GM12873 (cell line): ENCODE results near the gene TRIP10.

Source experiments
- TF ChIP-seq, protein P1 (sequence below): IDR thresholded peaks from 2 replicates; pipeline ENCODE4 v1.5.1; 2012; ENCODE audit warnings: low read depth, mild to moderate bottlenecking, moderate library complexity, low read length, control low read depth; ENCODE audit not compliant: insufficient read depth; ENCODE audit errors: missing control alignments

Gene TRIP10

DNA sequence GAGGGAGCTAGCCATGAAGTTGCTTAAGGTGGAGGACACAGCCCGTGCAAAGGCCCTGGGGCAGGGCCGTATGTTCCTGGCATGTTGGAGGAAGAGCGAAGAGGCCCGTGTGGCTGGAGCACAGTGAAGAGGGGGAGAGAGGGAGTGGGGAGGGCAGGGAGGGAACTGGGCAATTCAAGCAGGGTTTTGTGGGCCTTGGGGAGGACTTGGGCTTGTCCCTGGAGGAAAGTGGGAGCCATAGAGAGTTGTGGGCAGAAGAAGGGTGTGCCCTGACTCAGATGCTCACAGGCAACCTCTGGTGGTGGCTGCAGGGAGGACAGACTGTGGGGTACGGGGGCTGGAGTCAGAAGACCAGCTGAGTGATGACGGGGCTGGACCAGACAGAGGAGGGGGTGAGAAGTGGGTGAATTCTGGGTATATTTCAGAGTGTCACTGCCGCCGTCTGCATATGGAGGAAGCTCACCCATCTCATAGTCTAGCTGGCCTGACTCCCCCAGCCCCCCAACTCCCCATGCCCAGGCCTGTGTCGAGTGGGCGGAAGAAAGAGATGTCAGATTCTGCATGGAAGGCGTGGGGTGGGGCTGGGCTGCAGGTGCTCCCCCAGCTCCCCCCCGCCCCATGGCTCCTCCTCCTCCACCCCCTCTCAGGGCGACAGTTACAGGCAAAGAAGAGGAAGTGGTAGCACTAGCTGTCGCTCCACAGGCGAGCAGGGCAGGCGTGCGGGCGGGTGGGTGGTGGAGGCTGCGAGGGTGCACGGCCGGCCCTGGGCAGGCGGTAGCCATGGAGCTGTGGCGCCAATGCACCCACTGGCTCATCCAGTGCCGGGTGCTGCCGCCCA is 32.8 kb downstream of the TRIP10 start, which contains the start of gene VAV1:
Gene VAV1, plus strand, starts transcription at position 681 of the 838 bp plus-strand sequence. Its CDS starts 100 bp downstream, at position 781.
- TF ChIP-seq, protein P1, sequence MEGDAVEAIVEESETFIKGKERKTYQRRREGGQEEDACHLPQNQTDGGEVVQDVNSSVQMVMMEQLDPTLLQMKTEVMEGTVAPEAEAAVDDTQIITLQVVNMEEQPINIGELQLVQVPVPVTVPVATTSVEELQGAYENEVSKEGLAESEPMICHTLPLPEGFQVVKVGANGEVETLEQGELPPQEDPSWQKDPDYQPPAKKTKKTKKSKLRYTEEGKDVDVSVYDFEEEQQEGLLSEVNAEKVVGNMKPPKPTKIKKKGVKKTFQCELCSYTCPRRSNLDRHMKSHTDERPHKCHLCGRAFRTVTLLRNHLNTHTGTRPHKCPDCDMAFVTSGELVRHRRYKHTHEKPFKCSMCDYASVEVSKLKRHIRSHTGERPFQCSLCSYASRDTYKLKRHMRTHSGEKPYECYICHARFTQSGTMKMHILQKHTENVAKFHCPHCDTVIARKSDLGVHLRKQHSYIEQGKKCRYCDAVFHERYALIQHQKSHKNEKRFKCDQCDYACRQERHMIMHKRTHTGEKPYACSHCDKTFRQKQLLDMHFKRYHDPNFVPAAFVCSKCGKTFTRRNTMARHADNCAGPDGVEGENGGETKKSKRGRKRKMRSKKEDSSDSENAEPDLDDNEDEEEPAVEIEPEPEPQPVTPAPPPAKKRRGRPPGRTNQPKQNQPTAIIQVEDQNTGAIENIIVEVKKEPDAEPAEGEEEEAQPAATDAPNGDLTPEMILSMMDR = peak; percentile 80

DNA sequence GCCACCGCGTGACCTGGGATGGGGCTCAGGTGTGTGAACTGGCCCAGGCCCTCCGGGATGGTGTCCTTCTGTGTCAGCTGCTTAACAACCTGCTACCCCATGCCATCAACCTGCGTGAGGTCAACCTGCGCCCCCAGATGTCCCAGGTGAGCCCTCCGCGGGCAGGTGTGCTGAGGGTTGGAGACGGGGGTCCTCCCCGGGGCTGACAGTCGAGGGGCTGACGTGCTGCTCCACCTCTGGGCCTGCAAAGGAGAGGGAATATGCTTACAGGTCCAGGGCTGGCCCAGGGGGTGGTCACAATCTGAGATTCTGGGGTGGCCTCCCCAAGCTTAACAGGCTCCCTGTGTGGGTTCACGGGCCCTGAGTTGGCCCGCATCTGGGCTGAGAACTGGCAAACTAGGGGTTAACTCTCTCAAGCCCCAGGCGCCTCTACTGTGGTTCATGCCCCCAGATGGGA is 33.4 kb downstream of the TRIP10 start:
- TF ChIP-seq, protein P1 = no peak

DNA sequence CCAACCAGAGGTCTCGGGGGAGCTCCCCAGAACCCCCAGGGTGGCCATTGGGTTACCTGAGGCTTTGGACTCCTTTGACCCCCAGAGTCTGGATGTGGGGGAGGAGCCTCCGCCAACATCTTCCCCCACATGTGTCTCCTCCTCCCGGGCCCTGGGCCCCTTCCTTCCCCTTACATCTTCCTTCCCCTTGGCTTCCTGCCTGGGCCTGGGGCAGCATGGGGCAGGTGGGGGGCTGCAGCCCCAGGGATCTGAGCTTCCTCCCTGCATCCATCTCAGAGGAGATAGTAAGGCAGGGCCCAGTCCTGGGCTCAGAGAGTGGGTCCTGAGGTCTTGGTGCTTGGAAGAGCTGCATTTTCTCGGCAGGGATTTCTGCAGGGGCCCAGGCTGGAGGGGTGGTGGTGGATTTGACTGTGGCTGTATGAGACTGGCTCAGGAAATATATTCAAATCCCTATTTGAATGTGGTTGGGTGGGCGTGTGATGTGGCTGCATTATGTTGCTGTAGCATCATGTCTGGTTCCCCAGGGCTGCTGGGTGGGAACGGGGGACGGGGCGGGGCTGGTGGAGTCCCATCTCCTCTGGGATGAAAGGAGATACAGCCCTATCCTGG is 33.9 kb downstream of the TRIP10 start:
- TF ChIP-seq, protein P1 = no peak

DNA sequence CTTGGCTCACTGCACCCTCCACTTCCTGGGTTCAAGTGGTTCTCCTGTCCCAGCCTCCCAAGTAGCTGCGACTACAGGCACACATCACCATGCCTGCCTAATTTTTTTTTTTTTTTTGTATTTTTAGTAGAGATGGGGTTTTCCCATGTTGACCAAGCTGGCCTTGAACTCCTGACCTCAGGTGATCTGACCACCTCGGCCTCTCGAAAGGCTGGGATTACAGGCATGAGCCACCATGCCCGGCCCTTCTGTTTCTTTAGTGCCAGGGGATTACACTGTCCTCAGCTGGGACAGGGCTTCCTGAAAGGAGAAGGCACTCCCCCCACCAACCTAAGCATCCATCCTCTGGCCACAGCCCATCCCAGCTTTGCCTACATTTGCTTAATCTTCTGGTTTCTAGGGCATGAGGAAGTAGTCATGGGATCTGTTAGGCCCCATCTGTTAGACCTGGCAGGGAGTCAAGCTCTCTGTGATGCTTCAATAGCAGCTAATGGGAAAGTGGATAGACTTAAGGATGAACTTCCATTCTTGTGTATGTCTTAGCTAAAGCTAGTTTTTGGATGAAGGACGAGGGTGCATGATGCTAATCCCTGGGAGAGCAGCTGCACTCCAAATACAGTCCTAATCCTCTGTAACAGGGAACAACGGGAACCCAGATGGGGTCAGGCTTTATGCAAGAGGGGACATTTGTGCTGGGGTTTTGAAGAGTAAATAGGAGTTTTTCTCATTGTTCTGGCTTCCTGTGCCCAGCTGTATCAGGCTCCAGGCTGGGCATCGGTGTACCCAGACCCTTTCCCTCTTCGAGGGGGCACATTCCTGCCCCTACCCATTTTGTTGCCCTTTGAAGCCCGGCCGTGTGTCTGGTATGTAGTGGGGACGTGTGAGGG is 35.6 kb downstream of the TRIP10 start:
- TF ChIP-seq, protein P1 = no peak

DNA sequence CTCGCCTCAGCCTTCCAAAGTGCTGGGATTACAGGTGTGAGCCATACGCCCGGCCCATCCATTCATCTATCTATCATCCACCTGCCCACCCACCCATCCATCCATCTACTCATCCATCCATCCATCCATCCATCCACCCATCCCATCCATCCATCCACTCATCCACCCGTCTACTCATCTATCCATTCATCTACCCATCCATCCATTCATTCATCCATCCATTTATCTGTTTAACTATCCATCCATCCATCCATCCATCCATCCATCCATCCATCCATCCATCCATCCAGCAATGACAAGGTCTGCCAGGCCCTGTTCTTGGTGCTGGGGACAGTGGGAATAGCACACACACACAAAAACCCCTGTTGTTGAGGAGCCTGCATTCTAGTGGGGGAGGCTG is 37.5 kb downstream of the TRIP10 start:
- TF ChIP-seq, protein P1 = no peak

DNA sequence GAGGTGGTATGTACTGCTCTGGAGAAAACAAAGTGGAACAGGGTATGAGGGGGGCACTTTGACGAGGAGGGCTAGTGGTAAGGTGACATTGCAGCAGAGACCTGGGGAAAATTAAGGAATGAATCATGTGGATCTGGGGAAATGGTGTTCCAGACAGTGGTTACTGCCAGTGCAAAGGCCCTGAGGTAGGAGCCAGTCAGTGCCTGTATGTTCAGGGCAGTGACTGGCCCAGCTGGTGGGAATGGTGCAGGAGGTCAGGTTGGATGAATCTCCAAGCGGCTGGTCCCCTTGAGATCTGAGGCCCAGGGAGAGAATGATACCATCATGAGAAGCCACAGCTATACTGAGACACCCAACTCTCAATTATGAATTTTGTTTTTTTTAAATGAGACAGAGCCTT is 38.0 kb downstream of the TRIP10 start:
- TF ChIP-seq, protein P1 = no peak

DNA sequence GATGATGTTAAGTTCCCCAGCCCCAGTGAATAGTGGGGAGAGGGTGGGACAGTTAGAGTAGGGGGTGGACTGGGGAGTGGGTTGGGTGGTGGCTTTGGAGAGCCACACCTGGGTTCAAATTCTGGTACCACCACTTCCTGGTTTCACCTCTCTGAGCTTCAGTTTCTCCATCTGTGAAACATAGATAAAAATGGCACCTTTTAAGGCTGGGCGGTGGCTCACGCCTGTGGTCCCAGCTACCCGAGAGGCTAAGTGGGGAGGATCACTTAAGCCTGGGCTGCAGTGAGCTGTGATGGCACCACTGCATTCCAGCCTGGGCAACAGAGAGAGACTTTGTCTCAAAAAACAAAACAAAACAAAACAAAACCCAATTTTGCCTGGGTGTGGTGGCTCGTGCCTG is 38.9 kb downstream of the TRIP10 start:
- TF ChIP-seq, protein P1 = no peak
